Endodermal cell (in vitro differentiated cells): ENCODE measurements around the gene EPS15. TPM values are rescaled to one million over a fixed set of nuclear protein-coding genes. Genes with fewer than 3 reads are reported as not detected.
A peak's percentile ranks its signal among the peaks of the same experiment; 100 is the strongest.

Source experiments
- DNase-seq: peaks from one replicate; pipeline ENCODE4 v3.0.0-alpha.2; 2017
- H3K27ac ChIP-seq: 2 replicates; pipeline ENCODE4 v1.5.1; 2013; ENCODE audit warnings: mild to moderate bottlenecking, low read depth, low read length, moderate library complexity
- H3K27me3 ChIP-seq: 2 replicates; pipeline ENCODE4 v1.6.1; 2013; ENCODE audit warnings: mild to moderate bottlenecking, low read length, moderate library complexity; ENCODE audit not compliant: insufficient read depth, control insufficient read depth, poor library complexity, severe bottlenecking
- H3K36me3 ChIP-seq: 2 replicates; pipeline ENCODE4 v1.7.0; 2013; ENCODE audit warnings: mild to moderate bottlenecking, low read length, moderate library complexity; ENCODE audit not compliant: control insufficient read depth, insufficient read depth
- H3K4me1 ChIP-seq: one replicate; pipeline ENCODE4 v1.7.0; 2013; ENCODE audit warnings: low read length; ENCODE audit not compliant: control insufficient read depth, insufficient read depth
- H3K4me3 ChIP-seq: 2 replicates; pipeline ENCODE4 v1.5.1; 2013; ENCODE audit warnings: mild to moderate bottlenecking, low read length, moderate library complexity
- H3K9ac ChIP-seq: 2 replicates; pipeline ENCODE4 v1.6.1; 2013; ENCODE audit warnings: mild to moderate bottlenecking, low read length, moderate library complexity; ENCODE audit not compliant: poor library complexity, severe bottlenecking; ENCODE audit errors: extremely low read depth
- H3K9me3 ChIP-seq: 2 replicates; pipeline ENCODE4 v1.6.1; 2013; ENCODE audit warnings: mild to moderate bottlenecking, low read length, moderate library complexity; ENCODE audit not compliant: control insufficient read depth
- H3K27ac Mint-ChIP-seq: 2 replicates; pipeline ENCODE4 v1.8.0; 2020; ENCODE audit warnings: mixed read lengths
- H3K27me3 Mint-ChIP-seq: 2 replicates; pipeline ENCODE4 v1.8.0; 2021; ENCODE audit warnings: mild to moderate bottlenecking, mixed read lengths; ENCODE audit not compliant: insufficient read depth
- H3K36me3 Mint-ChIP-seq: 2 replicates; pipeline ENCODE4 v1.8.0; 2020; ENCODE audit warnings: low read depth, mixed read lengths
- H3K4me1 Mint-ChIP-seq: 2 replicates; pipeline ENCODE4 v1.8.0; 2020; ENCODE audit warnings: mixed read lengths
- H3K4me3 Mint-ChIP-seq: 2 replicates; pipeline ENCODE4 v1.8.0; 2020; ENCODE audit warnings: mild to moderate bottlenecking, moderate library complexity, mixed read lengths
- H3K9me3 Mint-ChIP-seq: 2 replicates; pipeline ENCODE4 v1.8.0; 2020; ENCODE audit warnings: mild to moderate bottlenecking, mixed read lengths
- WGBS, 2 experiments: methylation state at CpG; one replicate each; pipeline versions ENCODE4 v1.1.5 to v1.1.7; 2013; ENCODE audit warnings: missing lambda C conversion rate in 2 of 2, mixed read lengths in 1 of 2; ENCODE audit not compliant: insufficient coverage in 1 of 2, insufficient read length in 1 of 2; 5-methylcytosine and 5-hydroxymethylcytosine counted together
- total RNA-seq, 2 donors: library from RNA; stranded (reverse); fragmentation: NEBNext Ultra II Directional in 1 of 2; extraction: Animal tissue kit (Norgen Biotek cat#: 25700) in 1 of 2; gene quantifications; 2 replicates in 1 of 2; 3 replicates in 1 of 2; pipeline ENCODE4 v1.2.1, GENCODE V29; 2021
- TF ChIP-seq, protein P1 (sequence below): fragments of 200-600 bp; sonication (generic); conservative IDR thresholded peaks from 2 replicates; pipeline ENCODE4 v1.5.0; 2021; ENCODE audit warnings: antibody characterized with exemption, mild to moderate bottlenecking

Gene EPS15
- total RNA-seq, 2 donors from 2014 or later = 45.0 to 46.9 TPM

DNA sequence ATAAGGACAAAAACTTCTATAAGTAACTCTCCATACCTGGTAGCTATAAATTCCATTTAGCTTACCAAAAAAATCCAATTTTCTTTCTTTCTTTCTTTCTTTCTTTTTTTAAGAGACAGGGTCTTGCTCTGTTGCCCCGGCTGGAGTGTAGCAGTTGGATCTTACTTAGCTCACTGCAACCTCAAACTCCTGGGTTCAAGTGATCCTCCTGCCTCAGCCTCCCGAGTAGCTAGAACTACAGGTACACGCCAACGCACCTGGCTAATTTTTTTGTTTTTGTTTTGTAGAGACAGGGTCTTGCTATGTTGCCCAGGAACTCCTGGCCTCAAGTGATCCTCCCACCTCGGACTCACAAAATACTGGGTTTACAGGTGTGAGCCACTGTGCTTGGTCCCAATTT, 75.5 kb downstream of the EPS15 start:
- Histone ChIP-seq H3K9ac (no peak overlapping the region), H3K27me3 (no peaks in the 10 kb centered on the region), H3K9me3 (no peaks in the 10 kb centered on the region), H3K4me1 (peaks cover 26% of the 10 kb centered on the region), H3K36me3 (peaks cover 5% of the 10 kb centered on the region), H3K27ac (no peak overlapping the region), H3K4me3 (no peak overlapping the region)
- Mint-ChIP-seq H3K4me3 (no peak overlapping the region), H3K36me3 (peaks cover 31% of the 10 kb centered on the region), H3K27ac (no peak overlapping the region), H3K4me1 (peaks cover 42% of the 10 kb centered on the region), H3K9me3 (no peaks in the 10 kb centered on the region), H3K27me3 (no peaks in the 10 kb centered on the region)
- no peak for DNase-seq
- WGBS, 2 experiments = 90 to 95% methylated on average over 1 to 5 of the region's 5 CpGs
- TF ChIP-seq, protein P1, sequence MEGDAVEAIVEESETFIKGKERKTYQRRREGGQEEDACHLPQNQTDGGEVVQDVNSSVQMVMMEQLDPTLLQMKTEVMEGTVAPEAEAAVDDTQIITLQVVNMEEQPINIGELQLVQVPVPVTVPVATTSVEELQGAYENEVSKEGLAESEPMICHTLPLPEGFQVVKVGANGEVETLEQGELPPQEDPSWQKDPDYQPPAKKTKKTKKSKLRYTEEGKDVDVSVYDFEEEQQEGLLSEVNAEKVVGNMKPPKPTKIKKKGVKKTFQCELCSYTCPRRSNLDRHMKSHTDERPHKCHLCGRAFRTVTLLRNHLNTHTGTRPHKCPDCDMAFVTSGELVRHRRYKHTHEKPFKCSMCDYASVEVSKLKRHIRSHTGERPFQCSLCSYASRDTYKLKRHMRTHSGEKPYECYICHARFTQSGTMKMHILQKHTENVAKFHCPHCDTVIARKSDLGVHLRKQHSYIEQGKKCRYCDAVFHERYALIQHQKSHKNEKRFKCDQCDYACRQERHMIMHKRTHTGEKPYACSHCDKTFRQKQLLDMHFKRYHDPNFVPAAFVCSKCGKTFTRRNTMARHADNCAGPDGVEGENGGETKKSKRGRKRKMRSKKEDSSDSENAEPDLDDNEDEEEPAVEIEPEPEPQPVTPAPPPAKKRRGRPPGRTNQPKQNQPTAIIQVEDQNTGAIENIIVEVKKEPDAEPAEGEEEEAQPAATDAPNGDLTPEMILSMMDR = no peak

GRCh38 chr1:51442616-51443015, 76.5 kb downstream of the EPS15 start:
- Mint-ChIP-seq H3K4me1 (peaks cover 35% of the 10 kb centered on the region), H3K27ac (peak overlapping the region; percentile 1), H3K27me3 (no peaks in the 10 kb centered on the region), H3K36me3 (peaks cover 28% of the 10 kb centered on the region), H3K4me3 (no peak overlapping the region), H3K9me3 (no peaks in the 10 kb centered on the region)
- DNase-seq = no peak
- 86 to 100% methylated on average over 1 of the region's 1 CpG for WGBS, 2 experiments
- Histone ChIP-seq H3K27me3 (no peaks in the 10 kb centered on the region), H3K9ac (peak overlapping the region; percentile 4), H3K36me3 (peaks cover 9% of the 10 kb centered on the region), H3K4me3 (peak overlapping the region; percentile 44), H3K9me3 (no peaks in the 10 kb centered on the region), H3K4me1 (peaks cover 26% of the 10 kb centered on the region), H3K27ac (no peak overlapping the region)
- TF ChIP-seq, protein P1 = no peak

DNA sequence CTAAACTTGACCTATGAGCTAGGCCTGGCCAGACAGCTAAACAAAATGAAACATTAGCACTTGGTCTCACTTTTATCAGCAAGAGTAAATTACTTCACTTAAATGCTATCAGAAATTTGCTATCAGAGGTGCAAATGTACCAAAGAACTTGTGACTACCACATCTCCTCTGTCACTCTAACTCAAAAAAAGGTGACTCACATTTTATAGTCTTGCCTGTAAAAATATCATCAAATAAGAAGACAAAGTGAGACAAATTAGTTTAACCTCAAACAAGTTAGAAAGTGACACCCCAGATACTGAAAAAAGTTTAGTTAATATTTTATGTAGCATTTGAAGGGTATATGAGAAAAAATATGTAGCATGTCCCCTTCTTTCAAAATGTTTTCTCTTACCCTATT, 76.9 kb downstream of the EPS15 start:
- Mint-ChIP-seq H3K27ac (peak overlapping the region; percentile 1), H3K4me3 (no peak overlapping the region), H3K27me3 (no peaks in the 10 kb centered on the region), H3K4me1 (peaks cover 35% of the 10 kb centered on the region), H3K9me3 (no peaks in the 10 kb centered on the region), H3K36me3 (peaks cover 23% of the 10 kb centered on the region)
- Histone ChIP-seq H3K27ac (no peak overlapping the region), H3K4me1 (peaks cover 26% of the 10 kb centered on the region), H3K36me3 (peaks cover 9% of the 10 kb centered on the region), H3K27me3 (no peaks in the 10 kb centered on the region), H3K4me3 (peak overlapping the region; percentile 44), H3K9me3 (no peaks in the 10 kb centered on the region), H3K9ac (peak overlapping the region; percentile 4)
- TF ChIP-seq, protein P1 = no peak
- no peak for DNase-seq
